Measurements from ENCODE around the gene HAPLN3.
"Not testable (repeated sequence)": the region's sequence is repeated elsewhere in the genome, so short reads cannot be mapped to it uniquely, and the experiment has no call there.

The HAPLN3 gene, protein sequence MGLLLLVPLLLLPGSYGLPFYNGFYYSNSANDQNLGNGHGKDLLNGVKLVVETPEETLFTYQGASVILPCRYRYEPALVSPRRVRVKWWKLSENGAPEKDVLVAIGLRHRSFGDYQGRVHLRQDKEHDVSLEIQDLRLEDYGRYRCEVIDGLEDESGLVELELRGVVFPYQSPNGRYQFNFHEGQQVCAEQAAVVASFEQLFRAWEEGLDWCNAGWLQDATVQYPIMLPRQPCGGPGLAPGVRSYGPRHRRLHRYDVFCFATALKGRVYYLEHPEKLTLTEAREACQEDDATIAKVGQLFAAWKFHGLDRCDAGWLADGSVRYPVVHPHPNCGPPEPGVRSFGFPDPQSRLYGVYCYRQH

DNA sequence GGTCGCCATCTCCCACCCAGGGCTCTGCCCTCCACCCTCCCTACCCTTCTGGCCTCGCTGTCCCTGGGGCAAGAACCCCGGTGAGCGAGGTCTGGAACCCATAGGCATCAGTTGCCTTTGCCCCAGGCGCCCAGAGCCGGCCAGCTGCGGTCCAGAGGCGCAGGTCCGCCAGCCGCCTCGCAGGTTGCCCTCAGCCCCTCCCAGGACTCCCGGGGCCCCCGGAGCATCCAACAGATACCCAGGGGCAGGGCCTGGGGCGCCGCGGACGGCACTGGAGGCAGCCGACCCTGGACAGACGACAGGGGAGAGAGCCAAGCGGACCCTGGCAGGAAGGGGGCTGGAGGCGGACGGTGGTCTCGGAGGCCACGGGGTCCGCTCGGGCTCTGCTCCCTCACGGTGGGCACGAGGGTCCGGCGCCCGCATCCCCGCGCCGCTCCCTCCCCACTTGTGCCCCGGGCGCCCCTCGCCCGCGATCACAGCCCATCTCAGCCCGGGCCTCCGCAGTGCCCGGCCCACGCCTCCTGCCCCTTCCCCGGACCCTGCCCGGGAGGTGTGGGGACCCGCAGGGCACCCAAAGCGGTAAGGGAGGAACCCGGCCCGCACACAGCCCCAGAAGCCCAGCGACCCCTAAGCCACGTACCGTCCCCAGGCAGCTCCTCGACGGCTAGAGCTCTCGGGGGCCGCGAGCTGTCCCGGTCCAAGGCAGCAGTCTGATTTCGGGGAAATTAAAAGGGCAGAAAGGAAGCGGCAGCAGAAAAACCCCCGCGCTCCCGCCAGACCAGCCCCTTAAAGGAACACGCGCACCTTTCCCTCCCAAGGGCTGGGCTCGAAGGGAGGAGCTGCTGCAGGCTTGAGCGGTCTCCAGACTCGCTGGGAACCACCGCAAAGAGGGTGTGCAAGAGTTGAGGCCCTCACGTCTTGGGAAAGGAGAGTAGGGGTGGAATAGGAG lies at the start of gene HAPLN3:
Gene HAPLN3 (minus strand): TSS at position 726 of the 949 bp plus-strand sequence. CDS start 8,246 bp downstream, outside the sequence.
- DNase-seq (ENCODE audit: low read depth in 2 of 2): no peak

DNA sequence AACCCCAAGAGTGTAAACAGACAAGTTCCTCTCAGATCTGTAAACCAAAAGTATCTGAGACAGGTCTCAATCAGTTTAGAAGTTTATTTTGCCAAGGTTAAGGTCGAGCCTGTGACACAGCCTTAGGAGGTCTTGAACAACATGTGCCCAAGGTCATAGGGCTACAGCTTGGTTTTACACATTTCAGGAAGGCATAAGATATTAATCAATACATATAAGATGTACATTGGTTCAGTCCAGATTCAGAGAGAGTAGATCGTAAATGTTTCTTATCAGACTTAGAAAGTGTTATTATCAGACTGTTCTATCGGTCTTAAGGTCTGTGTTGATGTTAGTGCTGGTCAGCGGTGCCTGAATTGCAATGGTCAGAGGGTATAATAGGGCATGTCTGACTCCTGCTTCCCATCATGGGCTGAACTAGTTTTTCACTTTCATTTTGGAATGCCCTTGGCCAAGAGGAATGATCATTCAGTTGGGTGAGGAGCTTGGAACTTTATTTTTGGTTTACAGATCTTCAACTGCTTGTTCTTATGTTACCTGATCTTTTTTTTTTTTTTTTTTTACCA lies 44.8 kb upstream of the HAPLN3 start:
- no peak for DNase-seq (ENCODE audit: low read depth in 2 of 2)

DNA sequence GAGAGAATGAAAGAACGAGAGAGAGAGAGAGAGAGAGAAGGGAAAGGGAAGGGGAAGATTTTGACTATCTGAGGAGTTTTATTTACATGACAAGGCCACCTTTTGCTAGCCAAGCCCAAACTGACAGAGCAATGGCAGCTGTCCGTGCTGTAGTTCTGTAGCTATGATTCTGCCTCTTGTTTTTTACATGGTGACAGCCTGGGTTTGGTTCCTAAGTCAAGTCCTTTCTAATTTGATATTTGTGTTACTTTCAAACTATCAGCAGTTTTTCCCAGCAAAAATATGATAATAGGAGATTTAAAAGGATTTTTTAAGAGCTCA lies 44.1 kb upstream of the HAPLN3 start:
- no peak for DNase-seq (ENCODE audit: low read depth in 2 of 2)

DNA sequence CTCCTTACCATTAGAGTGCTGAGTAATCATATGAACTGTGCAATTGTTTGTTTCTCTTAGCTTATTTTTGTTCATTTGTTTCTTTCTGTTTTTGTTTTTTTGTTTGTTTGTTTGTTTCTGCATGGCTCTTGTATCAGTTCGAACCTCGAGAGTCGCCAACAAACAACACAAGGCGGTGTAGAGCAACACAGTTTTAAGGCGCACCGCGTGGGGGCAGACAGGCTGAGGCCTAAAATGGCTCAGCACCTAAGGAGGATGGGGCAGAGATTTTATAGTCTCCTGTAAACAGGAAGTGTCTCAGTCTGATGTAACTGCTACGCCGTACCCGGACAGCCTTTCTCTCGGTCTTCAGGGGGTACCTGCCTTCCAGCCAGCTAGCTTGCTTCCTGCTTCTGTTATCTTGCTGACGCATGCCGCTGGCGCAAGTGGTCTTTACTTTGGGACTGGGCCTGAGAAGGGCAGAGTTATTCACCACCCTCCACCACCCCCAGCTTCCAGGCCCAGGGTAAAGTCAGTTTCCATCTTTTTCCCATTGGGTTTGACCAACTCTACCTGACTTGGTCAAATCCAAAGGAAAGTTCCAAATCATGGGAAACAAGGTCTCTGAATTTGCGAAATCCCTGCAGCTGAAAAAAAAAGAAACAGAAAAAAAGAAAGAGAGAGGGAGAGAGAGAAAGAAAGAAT lies 43.6 kb upstream of the HAPLN3 start:
- DNase-seq (ENCODE audit: low read depth in 2 of 2): no peak

DNA sequence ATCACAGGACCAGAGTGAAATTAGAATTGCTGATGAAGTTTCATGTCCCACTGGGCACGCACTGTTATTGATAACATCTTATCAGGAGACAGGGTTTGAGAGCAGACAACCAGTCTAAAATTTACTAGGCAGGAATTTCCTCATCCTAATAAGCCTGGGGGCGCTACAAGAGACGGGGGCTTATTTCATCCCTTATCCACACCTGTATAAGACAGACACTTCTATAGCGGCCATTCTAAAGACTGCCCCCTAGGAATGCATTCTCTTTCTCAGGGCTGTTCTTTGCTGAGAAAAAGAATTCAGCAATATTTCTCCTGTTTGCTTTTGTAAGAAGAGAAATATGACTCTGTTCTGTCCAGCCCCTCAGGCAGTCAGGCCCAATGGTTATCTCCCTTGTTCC lies 39.1 kb upstream of the HAPLN3 start:
- not testable (repeated sequence) for DNase-seq (ENCODE audit: low read depth in 2 of 2)

DNA sequence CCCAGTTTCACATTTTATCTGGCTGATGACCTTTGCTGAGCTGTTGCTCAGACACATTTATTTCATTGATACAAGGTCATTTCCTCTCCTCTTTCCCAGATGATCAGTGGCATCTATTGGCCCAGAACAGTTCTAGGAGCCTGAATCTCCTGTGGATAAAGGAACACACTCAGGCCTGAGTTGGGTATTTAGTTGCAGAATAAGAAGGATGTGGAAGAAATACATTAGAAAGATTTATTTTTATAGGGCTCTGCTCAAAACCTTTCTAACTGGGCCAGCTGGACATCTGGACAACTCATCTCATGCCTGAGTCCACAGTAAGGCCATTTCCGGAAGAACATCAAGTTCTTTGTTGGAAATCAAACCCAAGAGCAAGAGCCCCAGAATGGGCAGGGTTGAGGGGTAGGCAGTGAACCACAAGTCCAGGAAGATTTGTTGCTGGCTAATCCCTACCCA lies 37.6 kb upstream of the HAPLN3 start:
- DNase-seq (ENCODE audit: low read depth in 2 of 2): no peak

DNA sequence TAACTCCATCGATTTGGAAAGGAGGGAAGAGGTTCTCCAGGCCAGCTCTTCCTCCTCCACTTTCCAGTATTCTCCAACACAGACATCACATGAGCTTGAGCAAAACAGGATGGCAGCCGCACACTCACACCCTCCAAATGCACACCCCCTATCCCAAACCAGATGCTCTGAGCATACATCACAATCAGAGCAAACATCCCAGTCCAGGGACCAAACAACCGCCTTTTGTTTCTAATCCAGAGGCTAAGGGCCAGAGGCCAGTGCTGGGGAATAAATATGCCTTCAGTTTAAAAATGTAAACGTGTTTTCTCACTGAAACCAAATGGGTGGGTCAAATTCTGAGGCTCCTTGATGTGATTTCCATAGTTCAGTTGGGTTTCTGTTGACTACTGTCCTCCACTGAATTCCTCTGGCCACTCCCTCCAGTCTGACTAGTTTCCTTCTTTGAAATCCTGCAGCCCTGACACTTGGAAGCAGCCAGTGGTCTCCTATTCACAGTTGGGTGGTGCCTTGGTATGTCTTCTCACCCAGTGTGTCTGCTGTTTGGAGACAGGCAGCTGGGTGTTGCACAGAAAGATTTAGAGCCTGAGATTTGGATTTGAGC lies 37.0 kb upstream of the HAPLN3 start:
- DNase-seq (ENCODE audit: low read depth in 2 of 2): no peak

DNA sequence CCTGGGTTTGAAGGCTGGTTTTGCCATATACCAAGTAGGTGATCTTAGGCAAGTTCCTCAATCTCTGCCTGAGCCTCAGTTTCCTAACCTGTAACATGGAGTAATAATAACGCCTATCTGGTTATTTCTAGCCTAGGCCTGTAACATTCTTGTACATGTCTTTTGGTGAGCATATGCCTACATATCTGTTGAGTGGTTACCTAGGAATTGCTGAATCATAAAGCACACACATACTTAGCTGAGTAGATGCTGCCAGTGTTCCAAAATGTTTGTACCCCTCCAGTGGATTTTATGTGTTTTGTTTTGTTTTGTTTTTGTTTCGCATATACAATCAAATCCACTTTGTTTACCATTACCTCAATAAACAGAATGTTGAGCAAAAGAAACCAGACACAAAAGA lies 35.2 kb upstream of the HAPLN3 start:
- no peak for DNase-seq (ENCODE audit: low read depth in 2 of 2)

DNA sequence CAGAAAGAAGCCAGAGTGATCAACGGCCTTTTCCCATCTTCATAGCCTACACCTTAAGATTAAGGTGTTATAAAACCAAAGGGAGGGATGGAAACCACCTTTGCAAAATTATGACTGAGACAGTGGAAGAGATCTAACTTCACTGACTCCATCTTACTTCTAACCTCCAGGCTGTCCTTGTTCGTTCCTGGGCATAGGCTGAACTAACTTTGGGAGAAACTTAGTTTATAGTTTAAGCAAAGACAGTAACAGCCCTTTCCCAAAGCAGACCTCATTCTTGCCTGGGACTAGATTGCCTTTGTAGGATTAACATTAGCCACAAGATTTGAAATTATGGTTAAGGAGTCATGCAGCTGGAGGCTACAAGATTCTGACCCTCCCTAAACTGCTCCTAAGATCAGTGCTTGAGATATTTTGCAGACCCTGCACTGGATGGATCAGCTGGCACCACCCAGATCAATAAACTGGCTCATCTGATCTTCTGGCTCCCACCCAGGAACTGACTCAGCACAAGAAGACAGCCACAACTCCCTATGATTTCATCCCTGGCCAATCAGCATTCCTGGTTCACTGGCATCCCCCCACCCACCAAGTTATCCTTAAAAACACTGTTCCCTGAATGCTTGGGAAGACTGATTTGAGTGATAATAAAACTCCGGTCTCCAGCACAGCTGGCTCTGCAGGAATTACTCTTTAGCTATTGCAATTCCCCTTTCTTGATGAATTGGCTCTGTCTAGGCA lies 34.2 kb upstream of the HAPLN3 start:
- not testable (repeated sequence) for DNase-seq (ENCODE audit: low read depth in 2 of 2)

DNA sequence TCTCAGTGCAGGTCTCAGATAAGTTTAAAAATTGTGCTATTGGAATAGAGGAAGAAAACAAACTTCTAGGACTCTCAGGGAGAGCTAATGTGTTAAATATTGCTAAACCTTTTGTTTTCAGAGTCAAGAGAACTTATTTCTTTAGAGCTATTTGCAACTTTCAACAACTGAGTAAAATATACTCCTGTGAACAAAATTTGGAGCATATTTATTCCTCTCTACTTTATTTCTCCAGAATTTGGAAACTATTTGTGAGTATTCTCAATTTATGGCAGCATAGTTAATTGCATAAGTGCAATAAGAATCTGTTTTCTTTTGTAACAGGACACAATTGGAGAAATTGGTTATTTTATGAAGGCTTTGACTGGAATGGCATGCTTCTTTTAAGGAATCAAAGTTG lies 32.8 kb upstream of the HAPLN3 start:
- not testable (repeated sequence) for DNase-seq (ENCODE audit: low read depth in 2 of 2)

DNA sequence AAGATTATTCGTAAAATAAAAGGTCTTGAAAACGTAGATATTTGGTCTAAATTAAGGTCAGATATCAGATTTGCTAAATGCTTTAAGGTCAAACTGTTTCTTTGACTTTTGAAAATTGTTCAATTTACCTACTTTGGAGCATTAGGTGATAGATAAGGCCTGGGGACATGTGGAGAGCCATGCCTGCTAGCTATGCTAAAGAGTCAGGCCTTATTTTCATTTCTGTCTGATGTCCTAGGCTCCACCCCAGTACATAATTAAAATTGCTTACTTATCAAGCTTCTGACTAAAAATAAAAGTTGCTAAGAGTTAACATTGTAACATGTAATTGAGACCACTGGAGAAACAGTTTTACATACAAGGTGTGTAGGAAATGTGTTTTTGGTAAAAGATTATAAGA lies 30.3 kb upstream of the HAPLN3 start:
- DNase-seq (ENCODE audit: low read depth in 2 of 2): not testable (repeated sequence)

DNA sequence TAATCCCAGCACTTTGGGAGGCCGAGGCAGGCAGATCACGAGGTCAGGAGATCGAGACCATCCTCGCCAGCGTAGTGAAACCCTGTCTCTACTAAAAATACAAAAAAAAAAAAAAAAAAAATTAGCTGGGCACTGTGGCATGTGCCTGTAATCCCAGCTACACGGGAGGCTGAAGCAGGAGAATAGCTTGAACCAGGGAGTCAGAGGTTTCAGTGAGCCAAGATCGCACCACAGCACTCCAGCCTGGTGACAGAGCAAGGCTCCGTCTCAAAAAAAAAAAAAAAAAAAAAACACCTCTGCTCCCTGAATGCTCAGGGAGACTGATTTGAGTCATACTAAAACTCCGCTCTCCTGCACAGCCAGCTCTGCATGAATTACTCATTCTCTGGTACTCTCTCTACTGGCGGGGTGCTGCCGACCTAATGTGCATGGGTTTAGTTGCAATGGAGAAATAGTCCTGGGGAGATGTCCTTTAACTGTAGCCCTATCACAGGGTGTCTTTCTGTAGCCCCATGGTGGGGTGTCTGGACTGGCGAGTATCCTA lies 25.6 kb upstream of the HAPLN3 start:
- not testable (repeated sequence) for DNase-seq (ENCODE audit: low read depth in 2 of 2)

DNA sequence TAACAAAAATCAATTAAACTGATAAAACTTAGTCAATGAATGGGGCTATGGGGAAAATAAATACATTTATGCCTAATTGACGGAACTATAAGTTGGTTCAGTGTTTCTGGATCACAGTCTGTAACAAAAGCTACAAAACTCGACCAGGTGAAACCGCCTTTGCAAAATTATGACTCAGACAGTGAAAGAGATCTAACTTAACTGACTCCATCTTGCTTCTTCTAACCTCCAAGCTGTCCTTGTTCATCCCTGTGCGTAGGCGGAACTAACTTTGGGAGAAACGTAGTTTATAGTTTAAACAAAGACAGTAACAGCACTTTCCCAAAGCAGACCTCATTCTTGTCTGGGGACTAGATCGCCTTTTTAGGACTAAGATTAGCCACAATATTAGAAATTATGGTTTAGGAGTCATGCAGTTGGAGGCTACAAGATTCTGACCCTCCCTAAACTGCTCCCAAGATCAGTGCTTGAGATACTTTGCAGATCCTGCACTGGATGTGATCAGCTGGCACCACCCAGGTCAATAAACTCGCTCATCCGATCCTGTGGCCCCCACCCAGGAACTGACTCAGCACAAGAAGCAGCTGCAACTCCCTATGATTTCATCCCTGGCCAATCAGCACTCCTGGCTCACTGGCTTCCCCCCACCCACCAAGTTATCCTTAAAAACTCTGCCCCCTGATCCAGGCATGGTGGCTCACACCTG lies 25.0 kb upstream of the HAPLN3 start:
- DNase-seq (ENCODE audit: low read depth in 2 of 2): no peak

DNA sequence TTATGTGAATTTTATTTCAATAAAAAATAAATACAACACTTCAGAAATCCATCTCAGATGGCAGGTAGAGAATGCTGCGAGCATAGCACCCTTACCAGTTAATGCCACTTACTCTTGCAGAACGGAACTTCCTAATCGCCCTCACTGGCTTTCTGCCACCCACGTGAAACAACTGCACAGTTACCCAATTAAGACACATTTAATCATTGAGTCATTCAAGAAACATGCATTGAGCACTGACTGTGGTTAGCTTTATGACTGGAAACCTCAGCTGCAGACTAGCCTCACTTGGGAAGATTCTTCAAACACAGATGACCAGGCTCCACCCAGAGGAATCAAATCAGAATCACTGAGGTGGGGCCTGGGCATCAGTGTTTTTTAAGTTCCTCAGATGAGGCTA lies 23.4 kb upstream of the HAPLN3 start:
- DNase-seq (ENCODE audit: low read depth in 2 of 2): peak; percentile 97

DNA sequence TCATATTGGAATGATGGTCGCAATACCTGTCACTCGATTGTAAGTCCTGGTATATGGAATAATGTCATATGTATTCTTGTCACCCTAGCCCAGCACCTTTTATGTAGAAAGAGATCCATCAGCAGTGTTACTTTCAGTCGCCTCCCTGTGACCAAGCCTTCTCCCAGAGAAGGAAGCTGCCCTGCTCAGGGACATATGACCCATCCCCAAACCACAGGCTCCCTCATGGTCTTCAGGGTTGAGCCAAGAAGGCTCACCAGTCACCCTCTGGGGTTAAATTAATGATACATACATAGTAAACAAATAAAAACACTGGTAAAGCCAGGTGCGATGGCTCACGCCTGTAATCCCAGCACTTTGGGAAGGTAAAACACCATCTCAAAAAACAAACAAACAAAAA lies 22.4 kb upstream of the HAPLN3 start:
- DNase-seq (ENCODE audit: low read depth in 2 of 2): no peak

DNA sequence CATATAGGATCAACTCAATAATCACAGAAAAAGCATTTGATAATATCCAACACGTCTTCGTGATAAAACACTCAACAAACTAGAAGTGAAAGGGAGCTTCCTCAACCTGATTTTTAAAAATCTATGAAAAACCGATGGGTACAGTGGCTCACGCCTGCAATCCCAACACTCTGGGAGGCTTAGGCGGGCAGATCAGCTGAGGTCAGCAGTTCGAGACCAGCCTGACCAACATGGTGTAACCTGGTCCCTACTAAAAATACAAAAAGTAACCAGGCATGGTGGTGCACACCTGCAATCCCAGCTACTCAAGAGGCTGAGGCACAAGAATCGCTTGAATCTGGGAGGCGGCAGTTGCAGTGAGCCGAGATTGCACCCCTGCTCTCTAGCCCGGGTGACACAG lies 20.0 kb upstream of the HAPLN3 start:
- no peak for DNase-seq (ENCODE audit: low read depth in 2 of 2)

DNA sequence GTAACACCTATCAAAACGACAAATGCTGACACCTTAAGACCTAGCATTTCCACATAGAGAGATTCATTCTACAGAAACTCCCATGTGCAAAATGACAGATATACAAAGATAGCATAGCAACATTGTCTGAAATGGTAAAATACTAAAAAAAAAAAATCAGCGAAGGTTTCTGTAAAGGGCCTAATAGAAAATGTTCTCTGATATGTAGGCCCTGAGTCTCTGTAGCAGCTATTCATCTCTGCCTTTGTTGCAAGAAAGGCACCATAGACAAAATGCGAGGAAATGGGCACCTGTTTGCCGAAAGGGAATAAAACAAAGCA lies 18.5 kb upstream of the HAPLN3 start:
- DNase-seq (ENCODE audit: low read depth in 2 of 2): no peak

DNA sequence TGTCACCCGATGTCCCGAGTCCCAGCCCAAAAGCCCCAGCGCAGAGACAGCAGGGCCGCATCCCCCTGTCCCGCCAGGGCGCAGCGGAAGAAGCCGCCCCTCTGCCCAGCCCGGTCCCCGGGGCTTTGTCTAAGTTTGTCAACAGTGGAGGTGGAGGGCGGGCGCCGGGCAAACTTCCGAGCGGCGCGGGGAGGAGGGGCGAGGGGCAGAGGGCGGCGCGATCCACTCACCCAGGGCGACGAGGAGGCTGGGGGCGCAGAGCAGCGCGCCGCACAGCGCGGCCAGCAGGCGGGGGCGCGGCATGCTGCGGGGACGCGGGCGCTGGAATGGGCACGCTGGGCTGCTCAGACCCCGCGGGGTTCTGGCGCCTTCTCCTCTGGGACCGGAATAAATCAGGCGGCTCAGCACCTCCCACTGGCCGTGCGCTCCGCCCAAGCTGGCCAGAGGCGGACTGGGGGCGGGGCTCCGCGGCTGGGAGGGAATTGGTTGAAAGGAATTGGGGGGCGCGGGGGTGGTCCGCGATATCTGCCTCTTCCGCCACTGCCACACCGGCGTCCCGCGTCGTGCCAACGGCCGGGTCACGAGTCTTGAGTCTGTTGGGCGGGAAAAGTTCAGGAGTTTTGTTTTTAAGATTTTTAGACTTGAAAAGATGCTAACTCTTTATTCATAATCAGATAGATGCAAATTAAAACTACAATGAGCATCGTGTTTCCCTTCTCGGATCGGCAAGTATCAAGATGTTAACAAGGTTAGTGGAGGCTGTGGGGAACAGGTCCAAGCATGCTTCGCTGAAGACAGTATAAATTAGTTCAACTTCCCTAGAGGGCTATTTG lies 17.9 kb upstream of the HAPLN3 start, which contains the start of gene MFGE8:
Gene MFGE8 (minus strand): TSS at position 363 of the 833 bp plus-strand sequence. CDS start 60 bp downstream, at position 303.
- DNase-seq (ENCODE audit: low read depth in 2 of 2): no peak

DNA sequence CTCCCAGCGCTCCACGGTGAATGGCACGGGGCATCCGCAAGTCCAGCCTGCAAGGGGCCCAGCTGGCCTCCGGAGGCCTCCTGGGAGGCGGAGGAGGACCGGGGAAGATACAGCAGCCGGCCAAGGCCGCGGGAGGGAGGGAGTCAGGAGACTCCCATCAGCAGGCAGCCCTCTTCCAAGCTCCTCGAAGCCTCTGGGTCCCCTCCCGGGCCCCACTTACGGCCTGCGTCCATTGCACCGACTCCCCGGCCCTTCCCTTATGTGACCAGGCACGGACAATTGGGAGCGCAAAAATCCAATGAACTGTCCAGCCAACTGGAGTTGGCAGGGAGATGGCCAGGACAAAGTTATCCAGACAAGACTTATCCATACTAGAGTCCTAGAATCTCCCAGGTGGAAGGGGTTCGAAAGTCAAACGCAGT lies 17.2 kb upstream of the HAPLN3 start:
- DNase-seq (ENCODE audit: low read depth in 2 of 2): no peak

Measured in fibroblast of skin of left quadriceps (primary cell).